ENCODE results near the gene ENTPD7.
A peak's percentile ranks its signal among the peaks of the same experiment; 100 is the strongest.

Gene ENTPD7

GRCh38 chr10:99648717-99649116 lies 10.6 kb upstream of the ENTPD7 start:
- no peak for DNase-seq (ENCODE audit: low spot score)

DNA sequence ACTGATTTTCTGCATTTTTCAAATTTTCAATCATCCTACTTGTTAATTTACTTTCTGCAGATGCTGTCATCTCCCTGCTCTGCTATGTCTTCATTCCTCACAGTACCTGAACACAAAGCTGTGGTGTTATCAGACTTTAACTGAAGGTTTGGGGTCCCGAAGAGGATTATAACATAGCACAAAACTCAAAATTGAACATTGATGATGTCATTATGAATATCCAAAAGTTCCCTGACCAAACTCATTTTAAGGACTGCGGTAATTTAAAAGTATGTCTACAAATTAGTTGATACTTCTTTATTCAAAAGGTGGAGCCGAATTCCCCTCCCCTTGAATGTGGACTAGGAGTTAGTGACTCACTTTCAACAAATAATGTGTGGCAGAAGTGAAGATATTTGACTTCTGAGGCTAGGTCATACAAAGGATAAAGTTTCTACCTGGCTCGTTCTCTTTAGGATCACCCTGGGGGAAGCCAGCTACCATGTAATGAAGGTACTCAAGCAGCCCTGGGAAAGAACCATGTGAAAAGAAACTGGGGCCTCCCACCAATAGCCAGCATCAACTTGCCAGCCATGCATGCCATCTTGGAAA lies 6.4 kb upstream of the ENTPD7 start:
- no peak for DNase-seq (ENCODE audit: low spot score)

DNA sequence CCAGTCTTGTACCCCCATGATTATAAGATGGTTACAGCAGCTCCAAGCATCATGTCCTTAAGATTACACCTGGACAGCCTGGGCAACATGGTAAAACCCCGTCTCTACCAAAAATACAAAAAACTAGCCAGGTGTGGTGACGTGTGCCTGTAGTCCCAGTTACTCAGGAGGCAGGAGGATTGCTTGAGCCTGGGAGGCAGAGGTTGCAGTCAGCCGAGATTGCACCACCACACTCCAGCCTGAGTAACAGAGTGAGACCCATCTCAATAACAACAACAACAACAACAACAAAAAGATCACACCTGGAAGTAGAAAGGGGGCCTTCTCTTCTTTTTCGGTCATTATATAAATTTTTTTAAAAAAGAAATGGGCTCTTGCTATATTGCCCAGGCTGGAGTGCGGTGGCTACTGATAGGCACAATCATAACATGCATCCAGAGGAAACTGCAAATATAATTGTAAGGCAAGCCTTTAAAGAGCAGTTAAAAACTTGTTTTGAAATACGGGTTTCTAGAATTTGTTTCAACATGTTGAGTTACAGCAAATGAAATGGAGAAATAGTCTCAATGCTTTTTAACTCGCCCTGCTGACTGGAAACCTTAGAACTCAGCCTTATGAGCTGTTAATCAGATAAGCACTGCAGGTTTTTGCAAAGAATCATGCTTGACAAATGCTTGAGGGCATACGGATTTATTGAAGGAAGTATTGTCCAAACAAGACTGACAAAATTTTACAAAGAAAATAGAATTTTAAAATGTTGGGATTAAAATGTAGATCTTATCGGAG lies 4.7 kb upstream of the ENTPD7 start:
- no peak for DNase-seq (ENCODE audit: low spot score)

- no peak for DNase-seq (ENCODE audit: low spot score)
Measured at GRCh38 chr10:99656199-99657064, 2.9 kb upstream of the ENTPD7 start.

DNA sequence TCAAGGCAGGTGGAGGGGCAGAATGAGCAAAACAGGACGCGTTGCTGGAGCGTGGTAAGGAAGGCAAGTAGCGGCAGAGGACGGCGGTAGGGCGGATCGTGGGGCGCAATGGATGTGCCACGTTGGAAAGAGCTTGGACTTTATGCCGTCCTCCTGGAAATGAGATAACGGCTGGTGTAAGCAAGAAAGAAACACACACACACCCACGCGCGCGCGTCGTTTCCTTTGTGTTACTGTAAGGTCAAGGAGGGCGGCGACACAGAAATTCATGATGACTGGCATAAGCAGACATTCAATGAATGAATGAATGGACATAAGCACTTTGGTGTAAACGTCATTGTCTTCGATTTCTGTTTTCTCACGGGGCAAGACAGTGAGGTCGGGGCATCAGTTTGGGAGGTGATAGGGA lies 683 bp upstream of the ENTPD7 start:
- peak; percentile 90 for DNase-seq (ENCODE audit: low spot score)

DNA sequence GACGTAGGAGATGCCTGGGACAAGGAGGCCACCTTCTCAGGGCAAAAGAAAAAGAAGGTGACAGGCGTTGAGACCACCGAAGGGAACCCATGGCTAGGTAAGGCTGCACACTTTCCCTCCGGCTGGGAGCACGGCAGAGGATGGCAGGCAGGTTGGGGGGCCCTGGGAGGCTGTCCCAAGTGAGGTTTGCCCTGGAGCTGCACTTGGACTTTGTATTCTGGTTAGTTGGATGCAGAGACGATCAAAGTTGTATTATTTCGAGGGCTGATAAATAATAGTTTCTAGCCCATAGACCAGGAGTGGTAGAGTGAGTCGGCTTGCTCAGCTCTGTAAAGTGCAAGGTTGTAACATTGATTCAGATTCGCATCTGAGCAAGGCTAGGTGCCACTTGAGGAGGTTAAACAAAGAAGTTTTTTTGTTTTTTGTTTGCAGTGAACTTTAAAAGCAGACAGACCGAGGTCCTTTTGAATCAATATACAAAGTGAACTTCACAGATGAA lies 608 bp downstream of the ENTPD7 start:
- DNase-seq (ENCODE audit: low spot score): no peak

DNA sequence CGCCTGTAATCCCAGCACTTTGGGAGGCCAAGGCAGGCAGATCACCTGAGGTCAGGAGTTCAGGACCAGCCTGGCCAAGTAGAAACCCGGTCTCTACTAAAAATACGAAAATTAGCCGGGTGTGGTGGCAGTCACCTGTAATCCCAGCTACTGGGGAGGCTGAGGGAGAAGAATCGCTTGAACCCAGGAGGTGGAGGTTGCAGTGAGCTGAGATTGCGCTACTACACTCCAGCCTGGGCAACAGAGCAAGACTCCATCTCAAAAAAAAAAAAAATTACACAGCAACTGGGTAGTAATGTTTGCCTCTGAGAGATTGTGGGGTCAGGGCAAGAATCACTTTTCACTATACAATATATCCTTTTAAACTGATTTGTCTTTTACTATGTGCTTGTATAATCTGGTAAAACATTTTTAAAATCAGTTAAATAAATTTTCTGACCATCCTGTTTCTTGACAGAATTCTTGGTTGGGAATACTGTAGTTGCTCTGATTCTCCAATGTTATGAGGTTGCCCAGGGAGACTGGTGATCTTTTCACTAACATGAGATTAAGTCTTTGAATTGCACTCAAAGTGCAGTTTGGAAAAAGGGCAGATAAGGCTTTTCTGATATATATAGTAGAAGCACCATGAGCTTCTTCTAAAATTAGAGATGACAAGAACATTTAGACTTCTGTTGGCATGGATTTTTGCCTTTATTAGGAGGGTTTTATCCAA lies 1.5 kb downstream of the ENTPD7 start:
- DNase-seq (ENCODE audit: low spot score): no peak

DNA sequence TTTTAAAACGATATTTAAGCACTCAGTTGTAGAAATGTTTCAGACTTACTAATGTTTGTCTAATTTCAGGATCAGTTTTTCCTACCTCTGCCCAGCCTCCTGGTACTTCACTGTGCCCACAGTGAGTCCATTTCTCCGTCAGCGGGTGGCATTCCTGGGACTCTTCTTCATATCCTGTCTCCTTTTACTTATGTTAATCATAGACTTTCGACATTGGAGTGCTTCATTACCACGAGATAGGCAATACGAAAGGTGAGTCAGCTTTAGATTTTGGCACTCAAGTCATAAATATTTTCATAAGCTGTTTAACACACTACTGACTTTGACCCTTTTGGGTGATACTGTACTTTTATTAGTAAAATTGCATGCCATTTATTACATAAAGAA lies 2.1 kb downstream of the ENTPD7 start:
- peak; percentile 99 for DNase-seq (ENCODE audit: low spot score)

GRCh38 chr10:99665304-99665703 lies 6.0 kb downstream of the ENTPD7 start:
- DNase-seq (ENCODE audit: low spot score): no peak

GRCh38 chr10:99667108-99667751 lies 7.9 kb downstream of the ENTPD7 start:
- DNase-seq (ENCODE audit: low spot score): peak; percentile 95

DNA sequence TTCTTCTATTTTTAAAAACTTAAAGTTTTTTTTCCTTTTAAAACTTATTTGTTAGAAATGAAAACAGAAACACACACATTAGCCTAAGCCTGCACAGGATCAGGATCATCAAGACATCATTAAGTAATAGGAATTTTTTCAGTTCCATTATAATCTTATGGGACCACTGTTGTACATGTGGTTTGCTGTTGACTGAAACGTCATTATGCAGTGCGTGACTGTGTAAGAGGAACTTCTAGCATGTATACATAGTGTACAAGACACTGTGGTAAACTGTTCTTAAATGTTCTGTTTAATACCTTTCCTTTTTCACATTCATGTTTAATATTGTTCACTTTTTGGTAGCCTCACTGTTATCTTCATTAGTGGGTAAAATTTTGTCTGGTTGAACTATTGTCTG lies 12.1 kb downstream of the ENTPD7 start:
- DNase-seq (ENCODE audit: low spot score): no peak

- peak; percentile 91 for DNase-seq (ENCODE audit: low spot score)
Measured at GRCh38 chr10:99672884-99673283, 13.6 kb downstream of the ENTPD7 start.

DNA sequence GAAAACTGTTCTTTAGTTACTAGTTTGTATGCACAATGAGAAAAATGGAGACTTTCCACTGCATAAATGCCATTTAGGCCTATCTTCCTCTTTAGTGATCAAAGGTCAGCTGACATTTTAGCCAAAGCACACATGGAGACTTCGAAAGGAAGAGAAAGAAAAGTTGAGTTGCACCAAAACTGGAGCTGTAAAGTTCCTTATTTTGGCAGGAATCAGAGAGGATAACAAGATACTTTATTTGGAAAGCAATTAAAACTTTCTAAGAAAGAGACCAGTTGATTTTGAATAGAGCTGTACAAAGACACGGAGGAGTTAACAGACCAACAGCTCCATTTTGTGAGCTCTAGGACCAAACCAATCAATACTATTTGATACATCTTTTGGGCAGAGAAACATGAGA lies 14.2 kb downstream of the ENTPD7 start:
- no peak for DNase-seq (ENCODE audit: low spot score)

DNA sequence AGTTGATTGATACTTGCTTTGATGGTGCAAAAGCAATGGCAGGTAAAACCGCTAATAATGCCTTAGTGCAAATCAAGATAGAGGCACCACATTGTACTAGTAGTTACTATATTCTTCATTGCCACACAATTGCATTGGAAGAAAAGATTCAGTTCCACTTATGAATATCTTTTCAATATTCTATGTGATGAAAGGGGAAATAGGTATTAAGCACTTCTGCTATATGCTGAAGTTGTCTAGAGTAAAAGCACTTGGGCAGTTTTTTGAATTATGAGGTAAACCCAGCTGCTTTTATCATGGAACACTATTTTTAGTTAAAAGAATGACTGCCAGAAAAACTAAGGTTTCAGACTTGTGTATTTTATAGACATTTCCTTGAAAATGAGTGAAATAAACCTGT lies 15.5 kb downstream of the ENTPD7 start:
- no peak for DNase-seq (ENCODE audit: low spot score)

DNA sequence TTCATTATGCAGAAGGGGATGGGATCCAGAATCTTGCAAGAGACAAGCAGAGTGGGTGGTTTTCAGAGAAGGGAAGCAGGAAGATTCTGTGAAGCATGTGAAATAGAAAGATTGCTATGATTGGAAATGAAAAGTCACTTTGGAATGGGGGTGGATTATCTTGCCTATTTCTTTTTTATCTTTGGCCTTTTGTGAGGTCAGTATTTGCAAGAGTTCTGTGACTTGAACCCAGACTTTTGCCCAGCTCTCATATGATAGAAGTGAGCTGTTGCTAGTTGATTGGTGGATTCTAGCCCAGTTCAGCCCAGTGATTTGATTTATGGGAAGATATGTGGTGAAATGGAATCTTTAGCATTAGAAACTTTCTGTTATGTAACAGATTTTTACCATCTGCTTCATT lies 17.1 kb downstream of the ENTPD7 start:
- no peak for DNase-seq (ENCODE audit: low spot score)

DNA sequence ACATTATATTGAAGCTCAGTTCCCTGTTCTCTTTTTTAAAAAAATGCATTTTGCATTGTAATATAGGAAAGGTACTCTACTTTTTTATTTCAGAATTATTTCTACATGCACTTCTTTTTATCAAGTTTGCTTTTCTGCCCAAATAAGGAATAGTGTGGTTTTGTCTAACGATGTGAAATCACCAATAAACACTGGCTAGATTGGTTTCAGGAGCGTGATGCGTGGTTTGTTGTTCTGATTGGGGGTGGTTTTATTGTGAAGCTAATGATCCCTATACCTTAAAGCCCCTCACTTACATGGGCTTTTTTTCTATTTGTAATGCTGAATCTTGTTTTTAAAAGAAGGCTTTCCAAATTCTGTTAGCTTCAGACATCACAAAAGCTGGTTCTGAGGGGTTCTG lies 17.6 kb downstream of the ENTPD7 start:
- DNase-seq (ENCODE audit: low spot score): no peak

- DNase-seq (ENCODE audit: low spot score): no peak
Measured at GRCh38 chr10:99678921-99679320, 19.6 kb downstream of the ENTPD7 start.

- peak; percentile 66 for DNase-seq (ENCODE audit: low spot score)
Measured at GRCh38 chr10:99681553-99681952, 22.2 kb downstream of the ENTPD7 start.

DNA sequence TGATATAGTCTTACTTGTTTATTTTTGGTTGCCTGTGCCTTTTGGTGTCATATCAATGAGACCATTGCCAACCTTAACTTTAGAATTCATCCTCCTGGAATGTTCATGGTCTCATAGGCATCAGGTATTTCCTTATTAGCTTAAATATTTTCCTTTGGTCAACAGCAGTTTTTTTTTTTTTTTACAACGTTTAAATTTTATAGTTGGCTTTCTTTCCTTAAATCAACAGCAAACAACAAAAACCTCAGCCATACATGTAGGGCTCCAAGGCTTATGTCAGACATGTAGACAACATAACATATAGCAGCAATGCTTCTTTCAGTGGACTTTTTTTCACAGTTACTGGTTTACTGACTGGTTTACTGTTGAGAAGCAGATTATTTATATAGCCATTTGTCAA lies 22.7 kb downstream of the ENTPD7 start:
- DNase-seq (ENCODE audit: low spot score): no peak

DNA sequence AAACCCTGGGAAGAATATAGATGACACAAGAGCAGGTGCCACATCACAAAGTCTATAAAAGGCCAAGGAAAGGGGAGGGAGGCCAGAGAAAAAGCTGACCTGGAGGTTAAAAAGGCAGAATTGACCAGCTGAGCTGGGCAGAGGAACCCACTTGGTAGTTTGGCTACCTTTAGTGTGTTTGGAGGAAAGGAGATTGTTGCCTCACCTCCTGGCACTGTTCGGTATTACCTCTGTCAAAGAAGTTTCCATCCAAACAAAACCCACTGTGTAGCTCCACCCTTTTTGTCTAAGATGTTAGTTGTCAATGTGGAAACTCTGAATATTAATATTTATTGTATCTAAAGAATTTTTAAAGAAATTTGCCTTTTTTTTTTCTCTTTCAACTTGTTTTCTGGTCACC lies 23.4 kb downstream of the ENTPD7 start:
- peak; percentile 46 for DNase-seq (ENCODE audit: low spot score)

DNA sequence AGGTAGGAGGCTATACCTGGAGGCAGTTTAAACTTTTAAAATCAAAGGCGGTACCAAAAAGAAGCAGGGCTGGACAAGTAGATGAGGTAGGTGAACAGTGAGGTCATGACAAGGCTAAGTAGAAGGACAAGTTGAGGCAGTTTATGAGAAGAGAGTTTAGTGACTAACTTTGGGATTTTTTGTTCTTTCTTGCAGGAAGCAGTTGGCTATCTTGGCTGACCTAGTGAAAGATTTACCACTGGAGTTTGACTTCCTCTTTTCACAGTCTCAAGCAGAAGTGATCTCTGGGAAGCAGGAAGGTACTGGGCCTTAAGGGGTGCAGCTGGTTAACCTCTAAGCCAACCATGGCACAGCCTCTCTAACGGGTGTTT lies 26.3 kb downstream of the ENTPD7 start:
- DNase-seq (ENCODE audit: low spot score): no peak

DNA sequence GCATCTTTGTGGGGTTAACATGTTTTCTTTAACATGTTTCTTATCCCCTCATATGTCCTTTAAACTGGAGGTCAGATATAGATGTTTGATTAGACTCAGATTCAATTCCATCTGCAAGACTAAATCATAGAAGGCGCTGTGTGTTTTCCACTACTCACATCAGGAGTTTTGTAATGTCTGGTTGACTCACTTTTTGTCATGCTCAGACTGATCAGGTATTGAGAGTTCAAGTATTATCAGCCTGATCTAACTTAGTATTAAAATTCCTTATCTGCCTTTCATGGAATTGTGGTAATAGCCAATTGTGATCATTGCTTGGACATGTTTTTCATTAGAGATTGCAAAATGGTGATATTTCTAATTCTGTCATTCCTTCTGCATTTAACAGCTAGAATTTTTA lies 30.2 kb downstream of the ENTPD7 start:
- no peak for DNase-seq (ENCODE audit: low spot score)
